ENCODE data around the gene MS4A12. TPM values are rescaled to one million over a fixed set of nuclear protein-coding genes. Genes with fewer than 3 reads are reported as not detected.
"Not testable (repeated sequence)": the region's sequence is repeated elsewhere in the genome, so short reads cannot be mapped to it uniquely, and the experiment has no call there.

Gene MS4A12
- total RNA-seq, 1 experiment from 2014 or later = not detected

GRCh38 chr11:60538627-60539026 is 46.0 kb downstream of the MS4A12 start:
- H2BK20ac ChIP-seq (ENCODE audit: low read depth, low read length, poor library complexity, severe bottlenecking); H3K4ac ChIP-seq (ENCODE audit: low read depth, low read length); H3K18ac ChIP-seq (ENCODE audit: insufficient read length, low read depth, low read length); H3K79me2 ChIP-seq (ENCODE audit: insufficient read depth, low read length); H3K14ac ChIP-seq (ENCODE audit: insufficient read depth, low read length); H3K4me2 ChIP-seq (ENCODE audit: insufficient read depth, insufficient read length, low read length); H3K56ac ChIP-seq (ENCODE audit: insufficient read length, low read depth, low read length); H2BK12ac ChIP-seq (ENCODE audit: insufficient read length, low read depth, low read length); H3K27ac Mint-ChIP-seq; H3K79me1 ChIP-seq (ENCODE audit: insufficient read depth, low read depth, low read length, poor library complexity, severe bottlenecking); H2AFZ ChIP-seq (ENCODE audit: low read length); H3K4me1 ChIP-seq (ENCODE audit: insufficient read depth, low read length); H3K9ac ChIP-seq (ENCODE audit: extremely low read depth, insufficient read length, low read length); H4K20me1 ChIP-seq (ENCODE audit: control insufficient read depth, insufficient read depth, insufficient read length); DNase-seq; H3K27ac ChIP-seq (ENCODE audit: insufficient read length, low read depth, low read length); H3K36me3 Mint-ChIP-seq (ENCODE audit: insufficient read depth in 1 of 3, low read depth in 3 of 3); H4K91ac ChIP-seq (ENCODE audit: insufficient read length, low read depth, low read length); H4K5ac ChIP-seq (ENCODE audit: insufficient read length, low read depth, low read length); H3K9me3 Mint-ChIP-seq; H3K9me3 ChIP-seq (ENCODE audit: control insufficient read depth, low read depth, low read length); H3K4me3 Mint-ChIP-seq; H2BK15ac ChIP-seq (ENCODE audit: low read depth, low read length); H3T11ph ChIP-seq (ENCODE audit: low read length); H4K8ac ChIP-seq (replicated peaks; ENCODE audit: insufficient read length, low read depth, low read length); H3K23ac ChIP-seq (ENCODE audit: insufficient read length, low read depth, low read length); H3K27me3 Mint-ChIP-seq (ENCODE audit: low read depth); H2BK5ac ChIP-seq (ENCODE audit: insufficient read length, low read length); H3K23me2 ChIP-seq (ENCODE audit: insufficient read length, low read depth, low read length, poor library complexity, severe bottlenecking); H3K27me3 ChIP-seq (ENCODE audit: insufficient read depth, low read length); H2BK120ac ChIP-seq (ENCODE audit: low read depth, low read length, poor library complexity, severe bottlenecking); H2AK5ac ChIP-seq (ENCODE audit: insufficient read length, low read length); H3K4me1 Mint-ChIP-seq: not testable (repeated sequence)

Data from H9 (cell line).